ENCODE measurements around the gene TNFRSF1B.

Gene TNFRSF1B

GRCh38 chr1:12136916-12137610 lies 29.7 kb upstream of the TNFRSF1B start:
- no peaks in the 10 kb centered on the region for H3K36me3 Mint-ChIP-seq (ENCODE audit: low read depth)
- no peak overlapping the region for H3K27ac Mint-ChIP-seq
- H3K4me1 Mint-ChIP-seq (ENCODE audit: low read depth): peaks cover 19% of the 10 kb centered on the region
- H3K27me3 Mint-ChIP-seq: no peaks in the 10 kb centered on the region
- no peaks in the 10 kb centered on the region for H3K9me3 Mint-ChIP-seq
- H3K4me3 Mint-ChIP-seq: no peak overlapping the region

DNA sequence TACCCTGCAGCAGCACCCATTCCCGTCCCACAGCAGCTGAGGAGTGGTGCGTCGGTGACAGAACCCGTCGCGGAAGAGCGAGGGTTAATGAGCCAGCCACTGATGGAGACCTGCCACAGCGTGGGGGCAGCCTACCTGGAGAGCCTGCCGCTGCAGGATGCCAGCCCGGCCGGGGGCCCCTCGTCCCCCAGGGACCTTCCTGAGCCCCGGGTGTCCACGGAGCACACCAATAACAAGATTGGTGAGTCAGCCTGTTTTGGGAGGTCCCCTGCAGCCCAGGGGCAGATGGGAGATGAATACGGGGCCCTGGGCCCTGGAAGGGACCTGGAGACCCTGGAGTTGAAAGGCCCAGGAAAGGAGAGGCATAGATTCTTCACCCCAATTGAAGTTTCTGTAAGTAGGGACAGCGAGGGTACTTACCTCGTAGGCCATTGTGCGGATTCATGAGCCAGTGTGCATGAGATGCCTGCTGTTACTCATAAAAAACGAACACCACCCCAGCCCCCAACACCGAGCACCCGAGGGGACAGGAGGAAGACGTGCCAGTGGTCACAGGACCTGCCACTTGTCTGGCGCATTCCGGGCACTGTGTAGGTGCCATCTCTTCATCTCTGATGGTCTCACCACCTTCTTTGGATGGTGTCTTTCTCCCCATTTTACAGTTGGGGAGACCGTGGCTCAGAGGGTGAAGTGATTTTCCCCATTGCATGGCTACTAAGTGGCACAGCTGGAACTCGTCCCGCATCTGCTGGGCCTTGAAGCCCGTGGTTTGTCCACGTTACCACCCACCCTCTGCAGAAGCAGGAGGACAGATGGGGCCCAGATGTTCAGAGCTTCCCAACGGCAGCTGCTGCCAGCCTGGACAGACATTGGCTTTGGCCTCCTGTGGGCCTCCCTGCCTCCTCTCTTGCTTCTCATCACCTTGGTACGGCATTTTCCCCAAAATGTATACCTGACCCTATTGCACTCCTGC lies 28.3 kb upstream of the TNFRSF1B start:
- Mint-ChIP-seq H3K4me1 (ENCODE audit: low read depth) (peaks cover 15% of the 10 kb centered on the region), H3K4me3 (no peak overlapping the region), H3K36me3 (ENCODE audit: low read depth) (no peaks in the 10 kb centered on the region), H3K27ac (peak overlapping the region; percentile 21), H3K27me3 (no peaks in the 10 kb centered on the region), H3K9me3 (no peaks in the 10 kb centered on the region)

DNA sequence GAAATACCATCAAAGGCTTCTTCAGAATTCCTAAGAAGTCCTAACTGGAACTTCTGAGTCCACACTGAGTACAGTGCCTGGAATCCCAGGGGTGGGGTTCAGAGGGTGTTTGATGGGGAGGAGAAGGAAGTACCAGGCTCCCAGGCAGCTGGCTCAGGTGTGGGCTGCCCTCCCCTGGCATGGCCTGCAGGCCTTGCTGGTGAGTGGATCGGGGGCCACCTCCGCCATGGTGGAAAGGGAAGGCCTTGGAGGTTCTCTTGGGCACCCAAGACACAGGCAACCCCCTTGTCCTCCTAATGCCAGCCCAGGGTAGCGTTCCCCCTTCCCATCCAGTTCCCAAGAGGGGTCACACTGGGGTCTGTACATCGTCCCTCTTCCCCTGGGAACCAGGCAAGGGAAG lies 26.8 kb upstream of the TNFRSF1B start:
- Mint-ChIP-seq H3K9me3 (no peaks in the 10 kb centered on the region), H3K27ac (no peak overlapping the region), H3K4me1 (ENCODE audit: low read depth) (peaks cover 28% of the 10 kb centered on the region), H3K27me3 (no peaks in the 10 kb centered on the region), H3K36me3 (ENCODE audit: low read depth) (no peaks in the 10 kb centered on the region), H3K4me3 (no peak overlapping the region)

GRCh38 chr1:12140515-12141162 lies 26.2 kb upstream of the TNFRSF1B start:
- Mint-ChIP-seq H3K4me1 (ENCODE audit: low read depth) (peaks cover 33% of the 10 kb centered on the region), H3K36me3 (ENCODE audit: low read depth) (no peaks in the 10 kb centered on the region), H3K4me3 (no peak overlapping the region), H3K27ac (no peak overlapping the region), H3K9me3 (no peaks in the 10 kb centered on the region), H3K27me3 (no peaks in the 10 kb centered on the region)

- H3K27ac Mint-ChIP-seq: no peak overlapping the region
- no peaks in the 10 kb centered on the region for H3K36me3 Mint-ChIP-seq (ENCODE audit: low read depth)
- no peak overlapping the region for H3K4me3 Mint-ChIP-seq
- H3K27me3 Mint-ChIP-seq: no peaks in the 10 kb centered on the region
- H3K4me1 Mint-ChIP-seq (ENCODE audit: low read depth): peaks cover 37% of the 10 kb centered on the region
- H3K9me3 Mint-ChIP-seq: no peaks in the 10 kb centered on the region
These were observed 25.5 kb upstream of the TNFRSF1B start for GRCh38 chr1:12141163-12141850.

GRCh38 chr1:12142141-12142823 lies 24.5 kb upstream of the TNFRSF1B start:
- H3K4me3 Mint-ChIP-seq: no peak overlapping the region
- no peaks in the 10 kb centered on the region for H3K9me3 Mint-ChIP-seq
- peaks cover 47% of the 10 kb centered on the region for H3K4me1 Mint-ChIP-seq (ENCODE audit: low read depth)
- no peak overlapping the region for H3K27ac Mint-ChIP-seq
- no peaks in the 10 kb centered on the region for H3K27me3 Mint-ChIP-seq
- H3K36me3 Mint-ChIP-seq (ENCODE audit: low read depth): no peaks in the 10 kb centered on the region

GRCh38 chr1:12142891-12143630 lies 23.7 kb upstream of the TNFRSF1B start:
- Mint-ChIP-seq H3K27ac (peak overlapping the region; percentile 86), H3K4me1 (ENCODE audit: low read depth) (peaks cover 55% of the 10 kb centered on the region), H3K9me3 (no peaks in the 10 kb centered on the region), H3K4me3 (no peak overlapping the region), H3K27me3 (no peaks in the 10 kb centered on the region), H3K36me3 (ENCODE audit: low read depth) (no peaks in the 10 kb centered on the region)

- Mint-ChIP-seq H3K36me3 (ENCODE audit: low read depth) (no peaks in the 10 kb centered on the region), H3K27me3 (no peaks in the 10 kb centered on the region), H3K4me1 (ENCODE audit: low read depth) (peaks cover 61% of the 10 kb centered on the region), H3K4me3 (peak overlapping the region; percentile 30), H3K27ac (peak overlapping the region; percentile 86), H3K9me3 (no peaks in the 10 kb centered on the region)
These were observed 23.1 kb upstream of the TNFRSF1B start for GRCh38 chr1:12143631-12144155.

GRCh38 chr1:12144236-12144635 lies 22.6 kb upstream of the TNFRSF1B start:
- H3K36me3 Mint-ChIP-seq (ENCODE audit: low read depth): no peaks in the 10 kb centered on the region
- no peaks in the 10 kb centered on the region for H3K27me3 Mint-ChIP-seq
- no peak overlapping the region for H3K4me3 Mint-ChIP-seq
- H3K27ac Mint-ChIP-seq: peak overlapping the region; percentile 86
- no peaks in the 10 kb centered on the region for H3K9me3 Mint-ChIP-seq
- peaks cover 64% of the 10 kb centered on the region for H3K4me1 Mint-ChIP-seq (ENCODE audit: low read depth)

GRCh38 chr1:12144969-12145368 lies 21.8 kb upstream of the TNFRSF1B start:
- H3K4me1 Mint-ChIP-seq (ENCODE audit: low read depth): peaks cover 68% of the 10 kb centered on the region
- no peaks in the 10 kb centered on the region for H3K27me3 Mint-ChIP-seq
- H3K4me3 Mint-ChIP-seq: no peak overlapping the region
- H3K9me3 Mint-ChIP-seq: peaks cover 3% of the 10 kb centered on the region
- peaks cover 5% of the 10 kb centered on the region for H3K36me3 Mint-ChIP-seq (ENCODE audit: low read depth)
- no peak overlapping the region for H3K27ac Mint-ChIP-seq

DNA sequence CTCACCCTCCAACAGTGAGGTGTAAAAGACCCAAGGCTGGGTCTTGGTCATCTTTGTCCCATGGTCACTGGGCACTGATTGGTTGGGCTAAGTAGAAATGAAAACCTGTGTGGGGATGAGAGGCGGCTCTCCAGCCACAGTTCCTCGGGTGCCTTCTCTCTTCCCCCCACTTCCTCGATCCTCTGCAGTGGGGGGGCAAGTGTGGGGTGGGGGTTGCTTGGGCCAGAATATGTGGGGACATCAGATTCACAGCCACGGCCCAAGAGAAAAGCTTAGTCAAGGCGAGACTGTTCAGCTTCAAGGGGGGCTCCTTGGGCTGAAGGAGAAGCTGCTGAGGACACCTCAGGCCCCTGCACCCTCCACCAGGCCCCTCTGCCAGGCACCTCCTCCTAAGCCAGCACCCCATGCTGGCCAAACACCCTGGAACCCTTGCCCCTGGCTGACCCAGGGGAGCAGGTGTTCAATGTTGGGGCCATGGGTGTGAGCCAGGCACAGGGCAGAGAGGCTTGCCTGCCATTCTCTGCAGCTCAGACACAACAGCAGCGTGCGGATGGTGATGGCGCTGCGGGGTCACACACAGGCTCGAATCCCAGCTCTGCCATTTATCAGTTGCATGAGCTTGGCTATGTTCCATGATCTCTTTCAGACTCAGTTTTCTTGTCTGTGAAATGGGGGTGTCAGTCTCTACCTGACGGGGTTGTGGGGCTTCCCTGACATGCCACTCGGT lies 21.0 kb upstream of the TNFRSF1B start:
- Mint-ChIP-seq H3K27ac (no peak overlapping the region), H3K4me3 (no peak overlapping the region), H3K27me3 (no peaks in the 10 kb centered on the region), H3K4me1 (ENCODE audit: low read depth) (peaks cover 76% of the 10 kb centered on the region), H3K36me3 (ENCODE audit: low read depth) (peaks cover 5% of the 10 kb centered on the region), H3K9me3 (peaks cover 3% of the 10 kb centered on the region)

DNA sequence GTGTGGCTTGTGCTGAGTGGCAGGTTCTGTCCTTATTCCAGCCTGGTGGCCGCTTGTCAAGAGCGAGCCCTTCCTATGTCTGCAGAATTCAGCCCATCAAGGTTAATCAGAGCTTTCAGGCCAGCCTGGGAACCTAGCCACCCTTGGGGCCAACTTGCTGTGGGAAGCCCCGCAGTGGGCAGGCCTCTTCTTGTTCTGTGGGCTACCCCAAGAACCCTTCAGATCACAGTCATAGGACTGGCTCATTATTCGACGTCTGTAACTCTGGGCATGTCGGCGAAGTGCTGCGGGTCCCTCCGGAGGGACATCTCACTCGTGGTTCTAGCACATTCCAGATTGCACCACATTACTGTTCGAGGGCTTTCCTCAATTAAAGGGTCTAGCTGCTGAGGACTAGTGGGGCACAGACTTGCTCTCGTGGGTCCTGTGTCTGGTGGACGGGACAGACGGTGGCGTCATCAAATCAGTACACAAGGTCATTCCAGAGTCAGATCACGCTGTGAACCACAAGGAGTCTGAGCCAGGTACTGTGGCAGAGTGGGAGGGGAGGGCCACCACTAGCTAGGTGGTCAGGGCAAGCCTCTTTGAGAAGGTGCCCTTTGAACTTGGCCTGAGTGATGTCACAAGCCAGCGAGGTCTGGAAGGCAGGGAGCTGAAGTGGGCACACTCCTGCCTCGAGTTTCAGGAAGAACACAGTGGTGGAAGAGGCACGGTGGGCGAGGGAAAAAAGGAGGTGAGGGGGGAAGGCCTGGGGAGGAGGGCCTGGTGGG lies 20.3 kb upstream of the TNFRSF1B start:
- Mint-ChIP-seq H3K4me3 (no peak overlapping the region), H3K4me1 (ENCODE audit: low read depth) (peaks cover 84% of the 10 kb centered on the region), H3K27ac (peak overlapping the region; percentile 34), H3K9me3 (peaks cover 7% of the 10 kb centered on the region), H3K36me3 (ENCODE audit: low read depth) (peaks cover 5% of the 10 kb centered on the region), H3K27me3 (no peaks in the 10 kb centered on the region)
